Upper lobe of left lung (tissue), 4 donors: ENCODE data around the gene OR14I1.
"Not testable (repeated sequence)": the region's sequence is repeated elsewhere in the genome, so short reads cannot be mapped to it uniquely, and the experiment has no call there.

ENCODE experiments used
- EP300 ChIP-seq, 4 donors: sonication (generic); formaldehyde crosslinking; IDR thresholded peaks; one replicate each; pipeline ENCODE4 v1.5.1; 2017; ENCODE audit warnings: antibody characterized with exemption in 4 of 4, control low read depth in 2 of 4
- POLR2A ChIP-seq, 4 donors: fragments of 450-650 bp; IDR thresholded peaks; one replicate each; pipeline ENCODE4 v1.5.1; 2016 to 2017; ENCODE audit warnings: antibody characterized with exemption in 4 of 4, mild to moderate bottlenecking in 2 of 4
- POLR2AphosphoS5 ChIP-seq, 2 donors: sonication (generic); formaldehyde crosslinking; IDR thresholded peaks; one replicate each; pipeline ENCODE4 v1.5.1; 2017; ENCODE audit warnings: antibody characterized with exemption in 2 of 2
- TF ChIP-seq, protein P1 (sequence below), 6 experiments: fragments of 450-650 bp in 4 of 6; fragments of 200-600 bp in 2 of 6; sonication (generic) in 2 of 6; IDR thresholded peaks; one replicate each; pipeline ENCODE4 v1.5.1; 2016 to 2019; ENCODE audit warnings: antibody characterized with exemption in 6 of 6

DNA sequence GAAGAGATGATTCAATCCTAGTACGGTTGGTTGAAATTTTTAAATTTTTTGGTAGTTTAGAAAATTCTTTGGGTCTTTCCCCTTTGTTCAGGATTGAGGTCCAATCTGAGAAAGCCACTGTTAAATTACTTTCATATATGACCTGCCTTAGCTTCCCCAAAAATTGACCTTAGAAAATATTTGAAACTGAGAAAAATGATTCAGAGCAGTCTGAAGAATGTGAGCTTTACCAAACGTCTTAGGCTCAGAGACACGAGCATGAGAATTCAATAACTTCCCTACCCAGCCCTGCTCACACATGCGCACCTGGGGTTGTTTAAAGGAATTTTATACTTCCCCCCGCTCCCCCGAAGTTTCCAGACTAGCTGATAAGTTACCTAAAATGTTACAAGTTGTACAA lies 45.8 kb downstream of the OR14I1 start:
- TF ChIP-seq, protein P1, sequence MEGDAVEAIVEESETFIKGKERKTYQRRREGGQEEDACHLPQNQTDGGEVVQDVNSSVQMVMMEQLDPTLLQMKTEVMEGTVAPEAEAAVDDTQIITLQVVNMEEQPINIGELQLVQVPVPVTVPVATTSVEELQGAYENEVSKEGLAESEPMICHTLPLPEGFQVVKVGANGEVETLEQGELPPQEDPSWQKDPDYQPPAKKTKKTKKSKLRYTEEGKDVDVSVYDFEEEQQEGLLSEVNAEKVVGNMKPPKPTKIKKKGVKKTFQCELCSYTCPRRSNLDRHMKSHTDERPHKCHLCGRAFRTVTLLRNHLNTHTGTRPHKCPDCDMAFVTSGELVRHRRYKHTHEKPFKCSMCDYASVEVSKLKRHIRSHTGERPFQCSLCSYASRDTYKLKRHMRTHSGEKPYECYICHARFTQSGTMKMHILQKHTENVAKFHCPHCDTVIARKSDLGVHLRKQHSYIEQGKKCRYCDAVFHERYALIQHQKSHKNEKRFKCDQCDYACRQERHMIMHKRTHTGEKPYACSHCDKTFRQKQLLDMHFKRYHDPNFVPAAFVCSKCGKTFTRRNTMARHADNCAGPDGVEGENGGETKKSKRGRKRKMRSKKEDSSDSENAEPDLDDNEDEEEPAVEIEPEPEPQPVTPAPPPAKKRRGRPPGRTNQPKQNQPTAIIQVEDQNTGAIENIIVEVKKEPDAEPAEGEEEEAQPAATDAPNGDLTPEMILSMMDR (IDR thresholded peaks at IDR 0.05) = not testable (repeated sequence)
- TF ChIP-seq POLR2A, EP300, POLR2AphosphoS5 (IDR thresholded peaks at IDR 0.05): not testable (repeated sequence)
